CD4-positive, alpha-beta T cell treated with Interferon gamma for 1 hour (primary cell): ENCODE results near the gene TNS3.

Experiments
- DNase-seq: peaks from one replicate; pipeline ENCODE4 v3.0.0-alpha.2; 2020

TNS3 gene

DNA sequence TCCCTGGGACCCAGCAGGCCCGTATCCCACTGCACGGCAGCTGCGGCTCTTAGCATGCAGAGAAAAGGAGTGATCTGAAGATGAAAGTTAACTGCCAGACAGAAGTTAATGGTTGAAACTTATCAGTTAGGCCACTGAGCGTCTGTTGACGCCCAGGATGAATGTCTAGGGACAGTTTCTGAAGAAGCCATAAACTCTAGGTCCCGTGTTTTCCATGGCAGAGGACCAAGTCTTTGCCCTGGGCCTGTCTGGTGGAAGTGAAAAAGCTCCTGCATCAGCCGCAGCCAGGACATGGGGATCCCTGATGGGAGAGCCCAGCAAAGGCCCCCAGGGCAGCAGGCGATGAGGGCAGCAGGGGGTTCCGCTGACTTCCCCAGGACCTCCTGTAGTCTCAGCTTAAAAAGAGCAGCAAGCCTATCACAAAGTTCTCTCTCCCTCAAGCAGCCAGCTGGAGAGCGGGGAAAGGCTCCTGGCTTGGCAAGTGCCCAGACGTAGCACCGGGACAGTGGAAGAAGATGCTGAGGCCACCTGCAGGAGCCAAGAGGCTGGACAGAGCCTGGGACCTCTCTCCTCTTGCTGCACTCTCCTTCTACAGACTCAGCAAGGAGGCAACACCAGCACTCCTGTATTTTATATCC is 79.6 kb downstream of the TNS3 start:
- DNase-seq = no peak

DNA sequence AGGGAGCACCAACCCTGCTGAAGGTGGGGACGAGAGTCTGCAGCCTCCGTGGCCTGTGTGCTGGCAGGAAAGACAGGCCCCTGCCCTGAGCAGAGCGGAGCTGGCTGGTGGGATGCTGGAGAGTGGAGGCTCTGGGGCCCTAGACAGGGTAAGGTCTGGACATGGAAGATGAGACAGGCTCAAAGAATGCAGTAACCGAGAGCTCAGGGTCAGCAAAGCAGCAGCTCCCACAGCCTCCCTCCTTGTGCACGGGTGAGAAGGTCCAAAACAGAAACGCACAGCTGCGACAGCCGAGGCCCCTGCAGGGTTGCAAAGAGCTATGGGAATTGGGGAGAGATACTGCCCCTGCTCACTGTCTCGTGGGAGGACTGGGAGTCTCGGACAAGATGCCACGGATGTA is 80.5 kb downstream of the TNS3 start:
- DNase-seq = no peak

DNA sequence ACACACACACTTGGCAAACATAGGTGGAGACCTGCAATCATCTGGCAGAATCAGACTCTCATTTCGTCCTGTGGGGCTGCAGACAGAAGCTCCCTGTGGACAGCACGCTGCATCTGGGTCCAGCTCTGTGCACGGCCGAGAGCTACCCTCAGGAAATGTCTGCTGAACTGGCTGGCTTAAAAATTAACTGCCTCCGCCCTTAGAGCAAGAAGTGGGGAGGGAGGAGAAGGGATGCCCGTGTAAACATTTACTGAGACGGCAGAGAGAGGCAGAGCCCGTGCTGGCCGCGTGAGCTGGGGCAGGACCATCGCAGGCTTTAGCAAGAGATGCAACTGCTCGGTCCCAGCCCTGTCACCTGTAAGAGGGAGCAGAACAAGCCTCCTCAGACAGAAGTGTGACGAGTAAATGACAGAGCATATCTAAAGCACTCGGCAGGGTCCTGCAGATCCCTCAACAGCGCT is 81.8 kb downstream of the TNS3 start:
- no peak for DNase-seq

DNA sequence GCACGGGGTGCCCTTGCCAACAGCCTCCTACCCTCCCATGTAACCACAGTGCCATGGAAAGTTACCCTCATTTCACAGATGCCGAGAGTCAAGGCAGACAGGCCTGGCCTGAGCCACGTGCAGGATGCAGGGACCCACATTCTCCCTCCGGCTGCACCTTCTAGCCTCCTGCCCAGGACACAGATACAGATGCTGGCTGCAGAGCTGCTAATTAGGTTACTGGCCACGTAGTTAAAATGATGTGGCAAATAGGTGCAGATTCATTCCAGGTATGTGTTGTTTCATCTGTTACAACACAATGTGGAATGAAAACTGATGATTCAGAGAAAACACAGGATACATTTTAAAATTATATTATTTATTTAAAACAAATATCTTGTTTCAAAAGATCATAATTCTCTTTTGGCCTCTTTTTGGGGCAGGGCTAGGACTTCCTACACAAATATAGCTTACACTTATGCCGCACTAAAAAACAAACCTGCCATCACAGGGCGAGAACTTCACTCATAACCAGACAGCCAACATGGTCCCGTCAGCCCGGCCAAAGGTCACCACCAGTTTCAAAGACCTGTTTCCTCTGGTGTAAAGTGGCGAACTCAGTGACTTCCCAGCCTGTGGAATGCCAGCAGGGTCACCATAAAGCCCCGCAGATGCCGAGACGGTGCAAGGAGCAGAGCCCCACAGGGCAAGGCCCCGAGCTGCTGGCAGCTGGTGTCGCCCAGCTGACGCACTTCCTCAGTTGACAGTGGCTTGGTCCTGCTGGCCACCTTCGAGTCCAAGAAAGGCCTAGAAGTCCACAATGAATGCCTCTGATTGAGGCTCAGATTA is 83.5 kb downstream of the TNS3 start:
- no peak for DNase-seq

DNA sequence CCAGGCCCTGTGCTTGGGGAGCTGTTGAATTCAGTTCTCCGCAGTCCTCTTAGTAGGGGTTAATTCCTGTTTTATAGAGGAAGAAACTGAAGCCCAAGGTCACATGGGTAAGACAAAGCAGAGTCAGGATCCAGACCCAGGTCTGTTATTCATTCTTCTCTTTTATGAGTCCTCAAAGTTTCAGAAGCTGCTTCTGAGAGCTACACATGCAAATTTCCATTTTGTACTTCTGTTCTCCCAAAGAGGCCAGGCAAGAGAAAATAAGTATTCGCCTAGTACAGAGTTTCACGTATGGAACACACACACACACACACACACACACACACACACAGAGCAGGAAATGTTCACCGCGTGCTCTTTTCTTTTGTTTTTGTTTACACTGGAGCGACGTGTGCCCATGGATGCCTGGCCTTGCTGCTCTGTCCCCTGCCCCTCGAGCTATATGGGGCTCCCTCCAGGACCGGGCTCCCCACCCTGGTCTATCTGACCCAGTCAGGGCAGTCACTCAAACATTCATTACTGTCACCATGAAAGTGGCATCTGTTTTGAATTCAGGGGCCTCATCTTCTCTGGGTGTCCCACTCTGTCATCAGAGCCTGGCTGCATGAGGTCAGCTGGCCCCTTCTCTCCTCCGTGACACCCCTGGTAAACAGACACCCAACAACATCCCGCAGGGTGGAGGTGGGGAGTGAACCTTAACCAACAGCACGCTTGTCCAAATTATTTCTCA is 84.4 kb downstream of the TNS3 start:
- peak; percentile 5 for DNase-seq

DNA sequence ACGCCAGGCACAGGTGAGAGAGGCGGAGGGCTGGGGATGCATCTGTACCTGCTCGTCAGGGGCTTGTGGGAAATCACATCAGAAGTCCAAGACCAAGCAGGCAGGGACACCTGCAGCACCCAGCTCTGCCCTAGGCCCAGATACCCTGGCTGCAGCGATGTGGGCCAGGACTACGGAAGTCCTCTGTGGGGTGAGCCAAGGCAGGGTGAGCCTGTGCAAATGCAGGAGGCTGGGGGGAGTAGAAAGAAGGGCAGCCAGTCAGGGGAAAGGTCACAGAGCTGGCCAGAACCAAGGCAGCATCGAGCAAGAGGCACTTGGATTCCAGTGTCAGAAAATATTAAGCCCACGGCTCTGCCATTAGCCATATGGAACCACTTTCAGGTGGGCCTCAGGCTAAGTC is 85.2 kb downstream of the TNS3 start:
- DNase-seq = no peak

DNA sequence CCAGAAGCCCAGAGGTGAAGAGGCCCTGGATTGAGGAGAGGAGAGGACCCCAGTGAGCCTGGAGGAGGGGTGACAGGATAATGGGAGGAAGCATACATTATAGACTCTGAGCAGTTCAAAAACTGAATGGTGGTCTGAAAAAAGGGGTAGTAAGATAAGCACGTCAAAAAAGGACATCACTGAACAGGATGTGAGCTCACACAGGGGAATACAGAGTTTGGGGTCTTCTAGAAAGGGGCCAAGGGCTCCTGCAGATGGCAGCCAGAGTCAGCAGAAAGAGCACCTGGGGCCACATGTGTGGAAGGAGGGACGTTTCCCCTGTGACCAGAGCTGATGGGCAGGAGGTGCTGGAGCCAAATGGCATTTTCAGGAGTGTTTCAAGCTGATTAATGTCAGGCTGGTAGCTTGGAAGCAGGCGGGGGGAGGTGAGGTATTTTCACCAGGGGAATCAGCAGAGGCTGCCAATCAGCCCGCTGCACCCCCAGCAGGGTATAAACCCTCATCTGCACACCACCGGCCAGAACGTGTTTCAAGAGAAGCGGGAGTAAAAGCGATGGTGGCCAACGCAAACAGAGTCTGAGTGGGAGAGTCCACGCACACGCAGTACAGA is 85.8 kb downstream of the TNS3 start:
- DNase-seq = no peak

GRCh38 chr7:47493976-47494911 is 87.7 kb downstream of the TNS3 start:
- DNase-seq = no peak

DNA sequence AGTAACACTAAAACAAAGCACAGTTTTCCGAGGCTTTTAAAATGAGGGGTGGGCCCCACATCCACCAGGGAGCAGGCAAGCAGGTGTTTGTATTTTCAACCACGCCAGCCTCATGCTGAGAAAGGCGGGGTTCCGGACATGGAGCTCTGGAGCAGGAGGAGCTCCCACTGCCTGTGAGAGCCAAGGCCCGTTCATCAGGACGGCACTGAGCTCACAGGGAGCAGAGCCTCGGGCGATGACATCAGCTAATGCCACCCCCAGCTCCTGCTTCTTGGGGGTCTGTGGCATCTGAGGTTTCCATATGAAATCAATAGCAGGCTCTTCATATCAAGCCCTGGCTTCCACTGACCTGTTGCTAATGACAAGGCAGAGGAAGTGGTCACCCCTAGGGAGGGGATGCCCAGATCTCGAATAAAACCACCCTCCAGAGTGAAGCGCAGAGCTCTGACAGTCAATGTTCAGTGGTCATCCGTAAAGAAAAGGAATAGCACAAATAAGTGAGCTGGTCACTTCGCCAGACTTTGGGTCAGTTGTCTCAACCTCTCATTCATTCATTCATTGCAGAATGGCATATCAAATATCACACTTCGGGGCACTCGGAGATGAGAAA is 89.1 kb downstream of the TNS3 start:
- DNase-seq = no peak

GRCh38 chr7:47490501-47491265 is 91.2 kb downstream of the TNS3 start:
- DNase-seq = no peak

DNA sequence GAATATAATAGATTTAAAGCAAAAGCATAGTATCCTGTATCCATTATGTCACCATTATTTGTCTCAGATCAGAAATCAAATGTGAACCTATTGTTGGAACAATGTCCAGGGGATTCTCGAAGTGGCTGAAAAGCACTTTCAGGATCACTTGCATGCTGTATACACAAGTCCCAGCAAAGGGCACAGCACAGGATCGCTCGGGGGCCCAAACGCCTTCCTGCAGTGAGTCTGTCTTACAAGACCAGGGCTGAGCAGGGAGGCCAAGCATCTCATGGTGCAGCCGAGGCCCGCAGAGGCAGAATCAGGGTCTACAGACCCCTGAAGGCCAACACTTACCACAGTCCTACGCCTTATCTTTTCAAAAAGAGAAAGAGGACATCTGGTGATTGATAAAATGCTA is 92.3 kb downstream of the TNS3 start:
- DNase-seq = no peak

- no peak for DNase-seq
Observed at GRCh38 chr7:47488969-47489342, 93.0 kb downstream of the TNS3 start.

DNA sequence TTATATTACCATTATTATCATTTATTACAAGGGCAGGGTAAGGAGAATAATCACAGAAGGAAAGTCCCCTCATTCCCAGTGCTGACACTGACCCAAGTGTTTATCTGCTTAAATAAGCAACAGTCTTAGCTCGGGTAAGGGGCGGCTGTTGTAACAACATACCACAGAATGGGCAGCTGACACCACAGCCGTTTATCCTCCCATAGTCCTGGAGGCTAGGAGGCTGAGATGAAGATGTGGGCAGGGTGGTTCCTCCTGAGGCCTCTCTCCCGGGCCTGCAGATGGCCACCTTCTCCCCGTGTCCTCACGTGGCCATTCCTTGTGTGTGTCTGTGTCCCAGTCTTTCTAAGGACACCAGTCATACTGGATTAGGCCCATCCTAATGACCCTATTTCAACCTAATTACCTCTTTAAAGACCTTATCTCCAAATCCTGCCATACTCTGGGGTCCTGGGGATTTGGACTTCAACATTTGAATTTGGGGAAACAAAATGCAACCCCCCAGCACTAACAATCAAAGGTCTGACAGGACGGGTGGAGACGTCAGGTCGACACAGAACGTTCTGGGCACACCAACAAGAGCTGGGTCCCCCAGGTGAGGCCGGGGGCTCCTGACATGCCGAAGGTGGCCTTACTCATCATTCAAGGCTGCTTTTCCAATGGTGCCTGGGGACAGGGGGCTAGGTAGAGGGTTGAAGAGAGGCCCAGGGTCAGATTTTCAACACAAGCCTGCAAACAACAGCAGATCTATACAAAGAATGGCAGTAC is 93.5 kb downstream of the TNS3 start:
- DNase-seq = no peak

DNA sequence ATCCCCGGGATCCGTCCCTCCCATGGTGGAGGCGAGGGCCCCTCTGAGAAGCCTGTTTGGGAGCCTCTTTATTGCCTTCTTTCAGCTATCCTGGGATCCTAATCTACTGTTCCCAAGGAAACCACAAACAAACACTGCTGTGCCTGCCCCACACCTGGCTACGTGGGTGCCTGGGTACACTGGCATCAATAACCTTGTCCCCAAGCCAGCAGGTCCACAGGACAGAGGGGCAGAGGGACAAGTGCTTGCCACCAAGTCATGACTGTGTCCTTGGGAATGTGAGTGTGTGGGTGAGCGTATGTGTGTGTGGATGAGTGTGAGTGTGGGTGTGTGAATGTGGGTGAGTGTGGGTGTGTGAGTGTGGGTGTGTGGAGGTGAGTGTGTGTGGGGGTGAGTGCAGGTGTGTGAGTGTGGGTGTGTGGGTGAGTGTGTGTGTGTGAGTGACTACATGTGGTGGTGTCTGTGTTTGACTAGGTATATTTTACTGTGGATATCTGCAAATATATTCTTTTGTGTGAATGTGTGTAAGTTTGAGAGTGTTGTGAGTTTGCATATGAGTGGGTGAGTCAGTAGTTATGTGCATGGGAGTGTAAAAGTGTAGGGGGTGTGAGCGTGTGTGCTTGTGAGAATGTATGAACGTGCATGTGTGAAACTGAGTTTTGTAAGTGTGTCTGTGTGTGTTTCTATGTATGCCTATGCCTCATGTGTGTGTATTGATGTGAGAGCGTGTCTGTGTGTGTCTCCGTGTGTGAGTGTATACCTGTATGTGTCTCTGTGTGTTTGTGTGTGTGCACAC is 96.1 kb downstream of the TNS3 start:
- DNase-seq = no peak

GRCh38 chr7:47484923-47485639 is 96.8 kb downstream of the TNS3 start:
- DNase-seq = no peak

DNA sequence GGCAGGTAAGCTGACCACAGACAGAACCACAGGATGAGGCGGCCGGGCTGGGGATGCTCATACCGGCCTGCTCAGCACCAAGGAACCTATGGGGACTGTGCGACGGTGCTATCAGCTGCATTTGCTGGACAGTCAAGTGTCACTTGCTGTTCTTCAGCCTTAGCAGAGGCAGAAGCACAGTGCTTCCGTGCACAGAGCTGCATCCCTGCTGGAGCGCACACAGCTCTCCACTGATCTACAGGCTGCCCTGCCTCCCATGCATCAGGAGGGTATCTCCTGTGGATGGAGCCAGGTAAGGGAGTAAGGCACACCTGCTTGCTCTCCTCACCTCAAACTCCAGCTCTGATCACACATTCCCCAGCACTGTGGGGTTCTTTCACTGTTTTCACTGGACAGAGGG is 97.5 kb downstream of the TNS3 start:
- DNase-seq = no peak

DNA sequence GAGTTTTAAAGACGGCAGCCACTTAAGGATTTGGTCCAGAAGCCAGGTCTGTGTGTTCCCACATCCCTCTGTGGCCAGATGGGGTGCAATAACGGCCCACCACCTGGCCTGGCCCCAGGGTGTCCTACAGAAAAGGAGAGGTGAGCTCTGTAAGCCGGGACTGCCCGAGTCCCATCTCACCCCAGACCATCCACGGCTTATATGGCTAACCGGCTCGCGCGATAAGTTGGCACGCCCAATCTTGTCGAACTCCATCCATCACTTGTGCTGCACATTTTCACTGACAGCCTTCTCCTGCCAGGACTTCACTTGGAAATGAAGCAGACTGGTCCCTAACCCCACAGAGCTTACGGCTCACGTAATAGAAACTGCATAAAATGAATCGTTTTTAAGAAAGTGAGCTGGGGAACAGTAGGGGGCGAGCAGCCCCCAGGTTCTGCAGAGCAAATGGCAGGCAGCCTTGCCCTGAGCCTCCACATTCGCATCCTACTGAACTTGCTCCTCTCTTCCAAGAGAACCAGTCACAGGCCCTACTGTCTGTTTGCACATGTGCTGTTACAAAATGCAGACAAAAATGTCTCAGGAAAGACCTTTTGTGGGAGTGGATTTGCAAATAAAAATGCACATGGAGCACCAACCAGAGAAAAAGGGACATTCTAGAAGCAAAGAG is 98.2 kb downstream of the TNS3 start:
- DNase-seq = no peak
